HEK293T (cell line): ENCODE measurements around the gene PPP1R14D.

Experiments used
- ARNT ChIP-seq: fragments of 450-650 bp; IDR thresholded peaks from 2 replicates; pipeline ENCODE4 v1.6.1; 2017; ENCODE audit warnings: mild to moderate bottlenecking
- BHLHE40 ChIP-seq: fragments of 450-650 bp; IDR thresholded peaks from 2 replicates; pipeline ENCODE4 v1.6.1; 2016; ENCODE audit warnings: mild to moderate bottlenecking, moderate library complexity, borderline replicate concordance
- FOXA1 ChIP-seq: fragments of 450-650 bp; IDR thresholded peaks from 2 replicates; pipeline ENCODE4 v1.6.1; 2016; ENCODE audit warnings: mild to moderate bottlenecking
- FOXK2 ChIP-seq: fragments of 450-650 bp; IDR thresholded peaks from 2 replicates; pipeline ENCODE4 v1.6.1; 2016; ENCODE audit warnings: mild to moderate bottlenecking
- FOXM1 ChIP-seq: fragments of 450-650 bp; IDR thresholded peaks from 2 replicates; pipeline ENCODE4 v1.6.1; 2017; ENCODE audit warnings: mild to moderate bottlenecking, borderline replicate concordance
- HDGF ChIP-seq: fragments of 450-650 bp; IDR thresholded peaks from 2 replicates; pipeline ENCODE4 v1.6.1; 2017; ENCODE audit warnings: antibody characterized with exemption, borderline replicate concordance
- NFRKB ChIP-seq: fragments of 450-650 bp; IDR thresholded peaks from 2 replicates; pipeline ENCODE4 v1.6.1; 2016; ENCODE audit warnings: mild to moderate bottlenecking, moderate library complexity
- SP1 ChIP-seq: fragments of 450-650 bp; IDR thresholded peaks from 2 replicates; pipeline ENCODE4 v1.6.1; 2017
- SUZ12 ChIP-seq: fragments of 450-650 bp; IDR thresholded peaks from 2 replicates; pipeline ENCODE4 v1.6.1; 2016; ENCODE audit warnings: mild to moderate bottlenecking
- TARDBP ChIP-seq: fragments of 450-650 bp; IDR thresholded peaks from 2 replicates; pipeline ENCODE4 v1.6.1; 2016
- TF ChIP-seq, protein P1 (sequence below): fragments of 450-650 bp; IDR thresholded peaks from 2 replicates; pipeline ENCODE4 v1.6.1; 2016

DNA sequence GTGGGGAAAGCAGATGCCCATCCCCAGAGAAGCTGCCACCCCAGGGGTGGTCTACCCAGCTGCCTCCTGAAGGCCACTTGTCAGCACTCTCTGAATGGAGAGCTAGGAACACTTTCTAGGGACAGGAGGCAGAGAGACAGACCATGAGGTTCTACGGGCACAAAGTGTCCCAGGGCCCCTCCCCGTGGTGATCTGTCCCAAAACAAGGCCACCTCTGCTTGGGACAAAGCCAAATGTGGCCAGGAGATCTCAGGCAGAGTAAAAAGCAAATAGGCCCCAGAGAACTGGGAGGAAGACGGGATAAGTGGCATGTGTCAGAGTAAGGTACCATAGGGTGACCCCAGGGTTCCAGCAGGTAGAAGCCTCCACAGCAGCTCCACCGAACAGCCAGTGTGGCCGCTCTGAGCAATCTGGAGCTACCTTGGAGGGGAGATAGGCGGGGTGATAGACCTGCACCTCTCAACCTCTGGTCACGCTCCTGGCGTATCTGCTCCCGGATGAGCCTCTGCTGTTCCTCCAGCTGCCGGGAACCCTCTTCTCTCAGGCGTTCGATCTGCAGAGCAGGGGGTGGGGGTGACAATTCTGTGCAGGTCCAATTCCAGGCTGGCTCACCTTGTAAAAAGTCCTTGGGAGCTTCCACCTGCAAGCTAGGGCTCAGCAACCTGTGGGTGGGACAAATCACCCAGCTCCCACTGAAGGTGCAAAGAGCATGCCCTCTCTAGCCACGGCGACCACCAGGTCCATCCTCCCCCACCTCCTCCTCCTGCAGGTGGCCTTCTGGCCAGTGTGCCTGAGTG lies 52.6 kb downstream of the PPP1R14D start:
- TF ChIP-seq ARNT, result no peak
- no peak for TF ChIP-seq SP1
- no peak for TF ChIP-seq HDGF
- TF ChIP-seq NFRKB, result no peak
- TF ChIP-seq, protein P1, sequence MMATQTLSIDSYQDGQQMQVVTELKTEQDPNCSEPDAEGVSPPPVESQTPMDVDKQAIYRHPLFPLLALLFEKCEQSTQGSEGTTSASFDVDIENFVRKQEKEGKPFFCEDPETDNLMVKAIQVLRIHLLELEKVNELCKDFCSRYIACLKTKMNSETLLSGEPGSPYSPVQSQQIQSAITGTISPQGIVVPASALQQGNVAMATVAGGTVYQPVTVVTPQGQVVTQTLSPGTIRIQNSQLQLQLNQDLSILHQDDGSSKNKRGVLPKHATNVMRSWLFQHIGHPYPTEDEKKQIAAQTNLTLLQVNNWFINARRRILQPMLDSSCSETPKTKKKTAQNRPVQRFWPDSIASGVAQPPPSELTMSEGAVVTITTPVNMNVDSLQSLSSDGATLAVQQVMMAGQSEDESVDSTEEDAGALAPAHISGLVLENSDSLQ, result no peak
- no peak for TF ChIP-seq BHLHE40
- no peak for TF ChIP-seq FOXA1
- no peak for TF ChIP-seq TARDBP
- TF ChIP-seq FOXK2, result no peak
- TF ChIP-seq SUZ12, result no peak
- TF ChIP-seq FOXM1, result no peak
